ENCODE data around the gene TUBA3D.
"Not testable (repeated sequence)": the region's sequence is repeated elsewhere in the genome, so short reads cannot be mapped to it uniquely, and the experiment has no call there.

GRCh38 chr2:131447981-131448380 lies 27.9 kb upstream of the TUBA3D start:
- TF ChIP-seq CTCF, POLR2A (IDR thresholded peaks at IDR 0.05): not testable (repeated sequence)

Data from prostate gland (tissue), 2 donors.